ENCODE data around the gene TGM3. TPM values are rescaled to one million over a fixed set of nuclear protein-coding genes. Genes with fewer than 3 reads are reported as not detected.

Gene TGM3
- total RNA-seq, 1 experiment from 2014 or later = 0.11 TPM

DNA sequence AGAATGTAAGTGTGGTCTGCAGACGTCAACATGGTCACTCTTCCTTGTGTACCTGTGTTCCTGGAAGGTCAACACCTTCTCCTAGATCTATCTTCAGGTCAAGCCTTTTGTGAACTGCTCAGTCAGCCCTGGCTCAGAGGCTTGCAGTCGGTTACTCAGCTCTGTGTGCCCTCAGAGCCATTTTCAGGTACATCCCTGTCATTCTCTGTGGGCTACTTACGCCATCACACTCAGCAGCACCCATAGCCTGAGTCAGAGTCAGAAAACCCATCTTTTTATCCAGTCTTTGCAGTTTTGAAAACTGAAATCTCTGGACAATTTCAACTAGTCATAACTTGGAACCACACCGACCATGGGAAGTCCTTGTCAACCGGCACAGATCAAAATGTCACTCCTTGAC lies 35.3 kb downstream of the TGM3 start (continued):
- no peak for TF ChIP-seq ZBTB43 (CRISPR knock-in tag; IDR thresholded peaks at IDR 0.05)
- TF ChIP-seq ZNF121 (CRISPR knock-in tag; IDR thresholded peaks at IDR 0.05) = no peak

DNA sequence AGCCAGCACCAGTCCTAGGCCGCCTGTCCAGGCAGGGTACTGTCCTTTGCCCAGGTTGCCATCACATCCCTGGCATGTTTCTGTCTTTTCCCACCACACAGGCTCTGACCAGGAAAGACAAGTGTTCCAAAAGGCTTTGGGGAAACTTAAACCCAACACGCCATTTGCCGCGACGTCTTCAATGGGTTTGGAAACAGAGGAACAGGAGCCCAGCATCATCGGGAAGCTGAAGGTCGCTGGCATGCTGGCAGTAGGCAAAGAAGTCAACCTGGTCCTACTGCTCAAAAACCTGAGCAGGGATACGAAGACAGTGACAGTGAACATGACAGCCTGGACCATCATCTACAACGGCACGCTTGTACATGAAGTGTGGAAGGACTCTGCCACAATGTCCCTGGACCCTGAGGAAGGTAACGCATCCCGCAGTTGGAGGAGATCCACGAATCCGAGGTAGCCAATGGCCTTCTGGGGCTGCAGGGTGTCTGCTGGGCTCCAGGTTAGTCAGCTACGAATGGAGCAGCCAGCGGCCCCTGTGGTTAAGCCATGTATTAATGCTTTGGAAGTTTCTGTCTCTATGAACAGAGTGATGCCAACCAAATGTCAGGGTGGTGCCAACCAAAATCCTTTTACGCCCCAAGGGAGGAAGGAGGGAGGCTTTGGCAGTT lies 36.2 kb downstream of the TGM3 start:
- no peak overlapping the region for H3K4me3 Mint-ChIP-seq
- ChIA-PET CTCF (interaction anchor here (1.1 to 2.3 kb wide), 3 partner anchors 8 to 160 kb away, joined by 3 to 8 read pairs (median 5); no protein-coding TSS in a partner anchor), POLR2A (no interaction called here)
- H3K36me3 Mint-ChIP-seq = no peaks in the 10 kb centered on the region
- DNase-seq (ENCODE audit: low spot score) (no peak), ATAC-seq (no peak)
- no peak for TF ChIP-seq GABPB1 (CRISPR knock-in tag; IDR thresholded peaks at IDR 0.05)
- H3K4me1 Mint-ChIP-seq = peaks cover 11% of the 10 kb centered on the region
- no peaks in the 10 kb centered on the region; the same call in 1 of the 2 replicates for H3K27me3 Mint-ChIP-seq (ENCODE audit: low read depth)
- H3K27ac Mint-ChIP-seq = no peak overlapping the region
- H3K9me3 Mint-ChIP-seq = no peaks in the 10 kb centered on the region

- TF ChIP-seq GABPB1 (CRISPR knock-in tag; IDR thresholded peaks at IDR 0.05) (no peak), SOX15 (CRISPR knock-in tag; IDR thresholded peaks at IDR 0.05) (no peak), FOXK1 (CRISPR knock-in tag; IDR thresholded peaks at IDR 0.05) (no peak), SMAD3 (CRISPR knock-in tag; IDR thresholded peaks at IDR 0.05; ENCODE audit: borderline replicate concordance) (no peak)
- TF ChIP-seq, protein P1, sequence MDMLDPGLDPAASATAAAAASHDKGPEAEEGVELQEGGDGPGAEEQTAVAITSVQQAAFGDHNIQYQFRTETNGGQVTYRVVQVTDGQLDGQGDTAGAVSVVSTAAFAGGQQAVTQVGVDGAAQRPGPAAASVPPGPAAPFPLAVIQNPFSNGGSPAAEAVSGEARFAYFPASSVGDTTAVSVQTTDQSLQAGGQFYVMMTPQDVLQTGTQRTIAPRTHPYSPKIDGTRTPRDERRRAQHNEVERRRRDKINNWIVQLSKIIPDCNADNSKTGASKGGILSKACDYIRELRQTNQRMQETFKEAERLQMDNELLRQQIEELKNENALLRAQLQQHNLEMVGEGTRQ (CRISPR knock-in tag; IDR thresholded peaks at IDR 0.05) = no peak
- ATAC-seq = no peak
- no peaks in the 10 kb centered on the region for H3K9me3 Mint-ChIP-seq
- DNase-seq (ENCODE audit: low spot score) = no peak
- H3K4me3 Mint-ChIP-seq = no peak overlapping the region
- ChIA-PET CTCF (interaction anchor here (2.3 kb wide), 1 partner anchor 125 kb away, joined by 8 read pairs; no protein-coding TSS in a partner anchor), POLR2A (no interaction called here)
- no peaks in the 10 kb centered on the region for H3K36me3 Mint-ChIP-seq
- no peak overlapping the region for H3K27ac Mint-ChIP-seq
- H3K27me3 Mint-ChIP-seq (ENCODE audit: low read depth) = no peaks in the 10 kb centered on the region; the same call in 1 of the 2 replicates
- peaks cover 11% of the 10 kb centered on the region for H3K4me1 Mint-ChIP-seq
Measured at GRCh38 chr20:2332711-2333110, 36.9 kb downstream of the TGM3 start.

DNA sequence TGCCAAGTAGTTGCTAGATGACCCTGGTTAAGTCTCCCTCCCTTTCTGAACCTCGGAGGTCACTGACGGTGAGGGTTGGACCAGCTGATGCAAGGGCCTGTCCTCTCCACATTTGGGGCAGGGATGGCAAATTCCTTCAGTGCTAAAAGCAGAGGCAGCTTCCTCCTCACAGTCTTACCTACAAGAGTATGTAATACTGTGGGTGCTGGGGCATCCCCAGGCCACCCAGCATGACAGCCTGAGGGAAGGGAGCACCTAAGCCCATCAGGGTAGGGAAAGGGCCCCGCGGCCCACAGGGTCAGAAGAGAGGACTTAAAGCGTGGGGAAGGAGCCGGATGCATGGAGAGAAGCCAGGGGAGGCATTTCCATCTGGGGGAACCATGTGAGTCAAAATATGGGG lies 38.0 kb downstream of the TGM3 start:
- H3K9me3 Mint-ChIP-seq = no peaks in the 10 kb centered on the region
- POLR2A ChIA-PET = no interaction called here
- peaks cover 11% of the 10 kb centered on the region for H3K4me1 Mint-ChIP-seq
- no peaks in the 10 kb centered on the region; the same call in 1 of the 2 replicates for H3K27me3 Mint-ChIP-seq (ENCODE audit: low read depth)
- H3K36me3 Mint-ChIP-seq = no peaks in the 10 kb centered on the region
- H3K27ac Mint-ChIP-seq = no peak overlapping the region
- ATAC-seq (no peak), DNase-seq (ENCODE audit: low spot score) (no peak)
- TF ChIP-seq SMAD3 (CRISPR knock-in tag; IDR thresholded peaks at IDR 0.05; ENCODE audit: borderline replicate concordance) (no peak), ZNF281 (CRISPR knock-in tag; IDR thresholded peaks at IDR 0.05) (no peak), RELA (CRISPR knock-in tag; IDR thresholded peaks at IDR 0.05; ENCODE audit: borderline replicate concordance) (no peak), FOXK1 (CRISPR knock-in tag; IDR thresholded peaks at IDR 0.05) (no peak), NR1H2 (CRISPR knock-in tag; IDR thresholded peaks at IDR 0.05) (no peak), ZNF121 (CRISPR knock-in tag; IDR thresholded peaks at IDR 0.05) (no peak), CBFB (CRISPR knock-in tag; IDR thresholded peaks at IDR 0.05; ENCODE audit: low read depth) (no peak), ZNF396 (CRISPR knock-in tag; IDR thresholded peaks at IDR 0.05; ENCODE audit: borderline replicate concordance) (no peak)
- TF ChIP-seq, protein P2, sequence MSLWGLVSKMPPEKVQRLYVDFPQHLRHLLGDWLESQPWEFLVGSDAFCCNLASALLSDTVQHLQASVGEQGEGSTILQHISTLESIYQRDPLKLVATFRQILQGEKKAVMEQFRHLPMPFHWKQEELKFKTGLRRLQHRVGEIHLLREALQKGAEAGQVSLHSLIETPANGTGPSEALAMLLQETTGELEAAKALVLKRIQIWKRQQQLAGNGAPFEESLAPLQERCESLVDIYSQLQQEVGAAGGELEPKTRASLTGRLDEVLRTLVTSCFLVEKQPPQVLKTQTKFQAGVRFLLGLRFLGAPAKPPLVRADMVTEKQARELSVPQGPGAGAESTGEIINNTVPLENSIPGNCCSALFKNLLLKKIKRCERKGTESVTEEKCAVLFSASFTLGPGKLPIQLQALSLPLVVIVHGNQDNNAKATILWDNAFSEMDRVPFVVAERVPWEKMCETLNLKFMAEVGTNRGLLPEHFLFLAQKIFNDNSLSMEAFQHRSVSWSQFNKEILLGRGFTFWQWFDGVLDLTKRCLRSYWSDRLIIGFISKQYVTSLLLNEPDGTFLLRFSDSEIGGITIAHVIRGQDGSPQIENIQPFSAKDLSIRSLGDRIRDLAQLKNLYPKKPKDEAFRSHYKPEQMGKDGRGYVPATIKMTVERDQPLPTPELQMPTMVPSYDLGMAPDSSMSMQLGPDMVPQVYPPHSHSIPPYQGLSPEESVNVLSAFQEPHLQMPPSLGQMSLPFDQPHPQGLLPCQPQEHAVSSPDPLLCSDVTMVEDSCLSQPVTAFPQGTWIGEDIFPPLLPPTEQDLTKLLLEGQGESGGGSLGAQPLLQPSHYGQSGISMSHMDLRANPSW (CRISPR knock-in tag; conservative IDR thresholded peaks at IDR 0.05; ENCODE audit: low read depth) = no peak
- TF ChIP-seq, protein P1 (CRISPR knock-in tag; IDR thresholded peaks at IDR 0.05) = no peak
- TF ChIP-seq, protein P3, sequence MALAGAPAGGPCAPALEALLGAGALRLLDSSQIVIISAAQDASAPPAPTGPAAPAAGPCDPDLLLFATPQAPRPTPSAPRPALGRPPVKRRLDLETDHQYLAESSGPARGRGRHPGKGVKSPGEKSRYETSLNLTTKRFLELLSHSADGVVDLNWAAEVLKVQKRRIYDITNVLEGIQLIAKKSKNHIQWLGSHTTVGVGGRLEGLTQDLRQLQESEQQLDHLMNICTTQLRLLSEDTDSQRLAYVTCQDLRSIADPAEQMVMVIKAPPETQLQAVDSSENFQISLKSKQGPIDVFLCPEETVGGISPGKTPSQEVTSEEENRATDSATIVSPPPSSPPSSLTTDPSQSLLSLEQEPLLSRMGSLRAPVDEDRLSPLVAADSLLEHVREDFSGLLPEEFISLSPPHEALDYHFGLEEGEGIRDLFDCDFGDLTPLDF (CRISPR knock-in tag; IDR thresholded peaks at IDR 0.05) = no peak
- TF ChIP-seq, protein P4, sequence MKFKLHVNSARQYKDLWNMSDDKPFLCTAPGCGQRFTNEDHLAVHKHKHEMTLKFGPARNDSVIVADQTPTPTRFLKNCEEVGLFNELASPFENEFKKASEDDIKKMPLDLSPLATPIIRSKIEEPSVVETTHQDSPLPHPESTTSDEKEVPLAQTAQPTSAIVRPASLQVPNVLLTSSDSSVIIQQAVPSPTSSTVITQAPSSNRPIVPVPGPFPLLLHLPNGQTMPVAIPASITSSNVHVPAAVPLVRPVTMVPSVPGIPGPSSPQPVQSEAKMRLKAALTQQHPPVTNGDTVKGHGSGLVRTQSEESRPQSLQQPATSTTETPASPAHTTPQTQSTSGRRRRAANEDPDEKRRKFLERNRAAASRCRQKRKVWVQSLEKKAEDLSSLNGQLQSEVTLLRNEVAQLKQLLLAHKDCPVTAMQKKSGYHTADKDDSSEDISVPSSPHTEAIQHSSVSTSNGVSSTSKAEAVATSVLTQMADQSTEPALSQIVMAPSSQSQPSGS (CRISPR knock-in tag; IDR thresholded peaks at IDR 0.05; ENCODE audit: borderline replicate concordance, low read depth) = no peak
- CTCF ChIA-PET = interaction anchor here (1.5 kb wide), 1 partner anchor 126 kb away, joined by 5 read pairs; no protein-coding TSS in a partner anchor
- no peak overlapping the region for H3K4me3 Mint-ChIP-seq
